Lower leg skin (tissue), 3 donors: ENCODE measurements around the gene SYNPO2.

Source experiments
- POLR2A ChIP-seq, 2 donors: fragments of 450-650 bp; IDR thresholded peaks; one replicate each; pipeline ENCODE4 v1.6.1; 2016 to 2017; ENCODE audit warnings: antibody characterized with exemption in 2 of 2, mild to moderate bottlenecking in 1 of 2, moderate library complexity in 1 of 2
- TF ChIP-seq, protein P1 (sequence below), 3 donors: fragments of 450-650 bp; IDR thresholded peaks; one replicate each; pipeline ENCODE4 v1.5.1; 2016; ENCODE audit warnings: antibody characterized with exemption in 3 of 3, mild to moderate bottlenecking in 3 of 3, moderate library complexity in 2 of 3

DNA sequence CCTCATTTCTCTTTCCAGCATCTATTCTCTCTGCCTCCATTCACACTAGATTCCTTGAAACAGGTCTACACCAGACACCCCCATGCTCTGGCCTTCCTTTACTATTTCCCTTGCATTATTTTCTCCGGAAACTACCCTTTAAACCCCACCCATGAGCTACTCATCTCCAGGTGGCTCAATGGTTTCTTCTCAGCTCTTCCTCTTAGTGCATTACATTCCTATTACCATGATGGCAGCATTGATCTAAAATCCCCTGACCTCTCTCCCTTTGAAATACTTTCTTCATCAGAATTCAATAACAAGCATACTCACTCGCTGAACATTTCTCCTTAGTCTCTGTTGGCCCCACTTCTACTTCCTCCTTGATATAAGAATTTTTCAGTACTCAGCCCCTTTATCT is 94.6 kb downstream of the SYNPO2 start:
- TF ChIP-seq, protein P1, sequence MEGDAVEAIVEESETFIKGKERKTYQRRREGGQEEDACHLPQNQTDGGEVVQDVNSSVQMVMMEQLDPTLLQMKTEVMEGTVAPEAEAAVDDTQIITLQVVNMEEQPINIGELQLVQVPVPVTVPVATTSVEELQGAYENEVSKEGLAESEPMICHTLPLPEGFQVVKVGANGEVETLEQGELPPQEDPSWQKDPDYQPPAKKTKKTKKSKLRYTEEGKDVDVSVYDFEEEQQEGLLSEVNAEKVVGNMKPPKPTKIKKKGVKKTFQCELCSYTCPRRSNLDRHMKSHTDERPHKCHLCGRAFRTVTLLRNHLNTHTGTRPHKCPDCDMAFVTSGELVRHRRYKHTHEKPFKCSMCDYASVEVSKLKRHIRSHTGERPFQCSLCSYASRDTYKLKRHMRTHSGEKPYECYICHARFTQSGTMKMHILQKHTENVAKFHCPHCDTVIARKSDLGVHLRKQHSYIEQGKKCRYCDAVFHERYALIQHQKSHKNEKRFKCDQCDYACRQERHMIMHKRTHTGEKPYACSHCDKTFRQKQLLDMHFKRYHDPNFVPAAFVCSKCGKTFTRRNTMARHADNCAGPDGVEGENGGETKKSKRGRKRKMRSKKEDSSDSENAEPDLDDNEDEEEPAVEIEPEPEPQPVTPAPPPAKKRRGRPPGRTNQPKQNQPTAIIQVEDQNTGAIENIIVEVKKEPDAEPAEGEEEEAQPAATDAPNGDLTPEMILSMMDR (IDR thresholded peaks at IDR 0.05), result no peak
- TF ChIP-seq POLR2A (IDR thresholded peaks at IDR 0.05), result no peak
